Epithelial cell of prostate (primary cell): ENCODE results near the gene ST3GAL4.

Source experiments
- DNase-seq: peaks from one replicate; pipeline ENCODE4 v3.0.0-alpha.2; 2011; ENCODE audit warnings: low read depth, low spot score
- H3K27ac ChIP-seq: fragments of 450-650 bp; 2 replicates; pipeline ENCODE4 v1.5.1; 2017; ENCODE audit warnings: mild to moderate bottlenecking

The ST3GAL4 gene

DNA sequence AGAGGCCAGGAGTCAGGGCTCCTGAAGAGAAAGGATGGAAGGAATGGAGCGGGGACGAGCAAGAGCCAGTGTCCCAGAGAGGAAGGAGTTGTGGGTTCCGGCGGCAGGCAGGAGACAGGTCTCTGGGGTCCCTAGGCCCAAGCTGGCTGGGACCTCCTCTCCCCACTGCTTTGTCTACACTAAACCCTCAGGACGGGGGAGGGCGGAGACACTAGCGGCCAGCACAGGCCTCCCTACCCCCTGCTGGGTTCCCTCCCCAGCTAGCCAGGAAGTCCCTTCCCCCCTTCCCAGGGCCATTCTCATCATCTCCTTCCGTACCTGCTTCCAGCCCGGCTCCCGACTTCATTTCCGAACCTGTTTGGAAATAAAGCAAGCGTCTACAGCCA lies 79.5 kb downstream of the ST3GAL4 start:
- no peak for DNase-seq

GRCh38 chr11:126436209-126436755 lies 80.8 kb downstream of the ST3GAL4 start:
- no peak for DNase-seq
- no peak overlapping the region for H3K27ac ChIP-seq

More for the DNA sequence above, 79.5 kb downstream of the ST3GAL4 start:
- no peak overlapping the region for H3K27ac ChIP-seq

DNA sequence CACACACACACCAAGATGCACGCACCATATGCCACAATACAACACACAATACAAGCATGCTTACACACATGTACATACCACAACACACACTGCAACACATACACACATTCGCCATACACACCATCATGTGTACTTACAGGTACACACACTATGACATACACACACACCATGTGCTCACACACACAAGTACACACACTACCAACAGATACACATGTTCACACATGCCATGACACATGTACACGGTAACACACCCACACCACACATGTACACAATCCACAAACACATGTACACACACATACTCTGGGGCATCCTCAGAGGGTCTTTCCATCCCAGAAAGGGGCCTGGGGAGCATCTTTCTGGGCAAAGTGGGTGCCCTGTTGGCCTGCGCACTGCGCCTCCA lies 82.2 kb downstream of the ST3GAL4 start:
- no peak overlapping the region for H3K27ac ChIP-seq
- no peak for DNase-seq

GRCh38 chr11:126438272-126438671 lies 82.8 kb downstream of the ST3GAL4 start:
- no peak for DNase-seq
- H3K27ac ChIP-seq, result no peak overlapping the region

DNA sequence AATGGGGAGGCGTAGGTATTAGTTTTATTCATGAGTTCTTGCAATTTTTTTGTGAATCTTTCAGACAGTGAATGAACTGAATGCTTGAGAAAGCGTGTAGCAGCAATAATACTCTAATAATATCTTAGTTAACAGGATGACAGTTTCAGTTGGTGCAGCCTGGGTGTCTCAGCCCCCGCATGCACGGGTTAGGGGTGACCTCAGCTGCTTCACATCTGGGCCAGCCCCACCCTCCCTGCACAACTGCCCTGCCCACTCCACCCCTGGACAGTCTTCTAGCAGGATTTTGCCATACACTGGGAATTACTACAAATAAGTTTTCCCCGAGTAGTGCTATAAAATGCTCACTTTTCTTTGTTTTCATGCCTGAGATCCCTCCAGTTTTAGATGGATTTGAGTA lies 83.2 kb downstream of the ST3GAL4 start:
- DNase-seq, result no peak

DNA sequence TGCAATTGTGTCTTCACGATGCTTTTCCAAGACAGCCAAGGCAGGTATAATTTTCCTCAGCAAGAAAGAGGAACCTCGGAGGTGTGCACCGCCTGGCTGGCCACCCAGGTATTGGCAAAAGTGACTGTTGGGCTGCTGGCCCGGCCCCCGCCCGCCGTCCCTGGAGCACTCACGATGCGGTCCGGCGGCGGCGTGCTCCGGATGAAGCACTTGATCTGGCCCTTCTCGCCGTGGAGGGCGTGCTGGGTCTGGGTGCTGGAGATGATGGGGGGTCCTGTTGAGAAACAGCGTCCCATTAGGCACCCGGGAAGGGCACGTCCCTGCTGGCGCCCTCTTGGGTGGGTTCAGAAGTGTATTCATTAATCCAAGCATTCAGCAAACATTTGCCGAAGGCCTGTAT lies 84.8 kb downstream of the ST3GAL4 start:
- no peak overlapping the region for H3K27ac ChIP-seq

More for the DNA sequence above, 83.2 kb downstream of the ST3GAL4 start:
- H3K27ac ChIP-seq, result no peak overlapping the region

GRCh38 chr11:126440792-126441514 lies 85.5 kb downstream of the ST3GAL4 start:
- no peak overlapping the region for H3K27ac ChIP-seq
- DNase-seq, result no peak

More for the DNA sequence above, 84.8 kb downstream of the ST3GAL4 start:
- no peak for DNase-seq

DNA sequence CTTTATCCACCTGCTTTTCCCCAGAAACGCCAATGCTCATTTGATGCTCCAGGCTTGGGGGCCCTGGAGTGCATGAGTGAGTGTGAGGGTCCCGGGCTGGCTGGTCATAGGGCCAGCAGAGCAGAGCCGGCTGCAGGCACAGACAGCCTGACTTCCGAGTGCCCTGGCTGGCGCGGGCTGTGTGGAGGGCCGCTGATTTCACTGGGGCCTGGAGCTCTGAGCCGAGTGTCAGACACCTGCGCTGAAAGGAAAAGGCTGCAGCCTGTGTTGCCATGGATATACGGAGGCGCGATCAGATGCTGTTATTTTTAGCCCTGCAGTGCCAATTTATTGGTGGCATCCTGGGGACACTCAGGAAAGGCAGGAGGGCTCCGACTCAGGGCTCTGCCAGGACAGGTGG lies 87.6 kb downstream of the ST3GAL4 start:
- DNase-seq, result no peak
- H3K27ac ChIP-seq, result no peak overlapping the region

DNA sequence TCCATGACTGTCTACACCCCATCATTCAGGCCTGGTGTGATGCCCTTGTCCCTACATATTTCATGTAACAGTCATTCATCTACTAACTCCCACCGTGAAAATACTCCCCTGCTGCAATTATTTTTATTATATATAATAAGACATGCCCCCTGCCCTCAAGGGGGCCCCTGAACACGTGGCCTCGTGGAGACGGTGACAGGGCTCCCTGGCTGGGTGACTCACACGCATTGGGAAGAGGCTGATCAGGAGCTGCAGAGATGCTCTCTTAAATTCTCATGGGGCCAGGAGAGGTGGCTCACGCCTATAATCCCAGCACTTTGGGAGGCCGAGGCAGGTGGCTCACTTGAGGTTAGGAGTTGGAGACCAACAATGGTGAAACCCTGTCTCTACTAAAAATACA lies 88.6 kb downstream of the ST3GAL4 start:
- DNase-seq, result no peak
- no peak overlapping the region for H3K27ac ChIP-seq

DNA sequence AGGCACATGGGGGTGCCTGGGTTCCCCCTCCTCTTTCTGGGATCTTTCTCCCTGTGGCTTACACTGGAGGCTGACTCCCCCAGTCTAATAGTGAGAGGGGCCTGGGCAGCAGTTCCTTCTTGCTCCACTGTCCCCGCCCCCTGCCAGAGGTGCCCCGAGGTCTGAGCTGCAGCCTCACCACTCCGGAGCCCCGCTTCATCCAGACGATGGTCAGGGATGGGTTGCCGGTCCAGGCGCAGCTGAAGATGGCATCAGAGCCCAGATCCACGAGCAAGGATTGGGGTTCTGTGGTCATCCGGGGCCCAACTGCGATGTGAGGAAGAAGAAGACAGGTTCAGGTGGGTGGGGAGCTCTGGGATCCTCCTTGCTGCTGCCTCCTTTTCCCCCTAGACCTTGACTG lies 91.1 kb downstream of the ST3GAL4 start:
- H3K27ac ChIP-seq, result no peak overlapping the region

DNA sequence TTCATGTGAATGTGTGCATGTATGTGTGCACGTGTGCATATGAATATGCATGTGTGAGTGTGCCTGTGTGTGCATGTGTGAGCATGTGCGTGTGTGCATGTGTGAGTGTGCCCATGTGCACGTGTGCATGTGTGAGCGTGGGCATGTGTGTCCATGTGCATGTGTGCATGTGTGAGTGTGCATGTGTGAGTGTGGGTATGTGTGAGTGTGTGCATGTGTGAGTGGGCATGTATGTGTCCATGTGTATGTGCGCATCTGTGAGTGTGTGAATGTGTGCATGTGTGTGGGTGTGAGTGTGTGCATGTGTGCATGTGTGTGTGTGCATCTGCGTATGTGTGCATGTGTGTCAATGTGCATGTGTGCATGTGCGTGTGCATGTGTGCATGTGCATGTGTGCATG lies 94.7 kb downstream of the ST3GAL4 start:
- no peak for DNase-seq
- H3K27ac ChIP-seq, result no peak overlapping the region

More for the DNA sequence above, 91.1 kb downstream of the ST3GAL4 start:
- DNase-seq, result no peak

DNA sequence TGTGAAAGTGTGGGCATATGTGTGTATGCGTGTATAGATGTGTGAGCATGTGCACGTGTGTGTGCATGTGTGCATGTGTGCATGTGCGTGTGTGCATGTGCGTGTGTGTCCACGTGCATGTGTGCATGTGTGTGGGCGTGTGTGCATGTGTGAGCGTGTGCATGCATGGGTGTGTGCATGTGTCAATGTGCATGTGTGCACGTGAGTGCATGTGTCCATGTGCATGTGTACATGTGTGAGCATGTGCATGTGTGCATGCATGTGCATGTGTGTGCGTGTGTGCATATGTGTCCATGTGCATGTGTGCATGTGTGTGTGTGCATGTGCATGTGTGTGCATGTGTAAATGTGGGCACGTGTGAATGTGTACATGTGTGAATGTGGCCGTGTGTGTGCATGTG lies 95.3 kb downstream of the ST3GAL4 start:
- DNase-seq, result no peak
- H3K27ac ChIP-seq, result no peak overlapping the region

DNA sequence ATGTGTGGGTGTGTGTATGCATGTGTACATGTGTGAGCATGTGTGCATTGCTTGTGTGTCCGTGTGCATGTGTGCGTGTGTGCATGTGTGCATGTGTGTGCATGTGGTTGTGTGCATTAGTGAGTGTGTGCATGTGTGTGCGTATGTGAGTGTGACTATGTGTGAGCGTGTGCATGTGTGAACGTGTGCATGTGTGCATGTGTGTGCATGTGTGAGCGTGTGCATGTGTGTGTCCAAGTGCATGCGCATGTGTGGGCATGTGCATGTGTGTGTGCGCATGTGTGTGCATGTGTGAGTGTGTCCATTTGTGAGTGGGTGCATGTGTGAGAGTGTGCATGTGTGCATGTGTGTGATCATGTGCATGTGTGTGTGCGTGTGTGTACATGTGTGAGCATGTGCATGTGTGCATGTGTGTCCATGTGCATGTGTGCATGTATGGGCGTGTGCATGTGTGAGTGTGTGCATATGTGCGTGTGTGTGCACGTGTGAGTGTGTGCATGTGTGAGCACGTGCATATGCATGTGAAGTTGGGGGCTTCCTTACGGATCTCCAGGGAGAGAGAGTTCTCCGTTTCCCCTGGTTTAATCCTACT lies 95.8 kb downstream of the ST3GAL4 start:
- DNase-seq, result no peak
- H3K27ac ChIP-seq, result no peak overlapping the region

DNA sequence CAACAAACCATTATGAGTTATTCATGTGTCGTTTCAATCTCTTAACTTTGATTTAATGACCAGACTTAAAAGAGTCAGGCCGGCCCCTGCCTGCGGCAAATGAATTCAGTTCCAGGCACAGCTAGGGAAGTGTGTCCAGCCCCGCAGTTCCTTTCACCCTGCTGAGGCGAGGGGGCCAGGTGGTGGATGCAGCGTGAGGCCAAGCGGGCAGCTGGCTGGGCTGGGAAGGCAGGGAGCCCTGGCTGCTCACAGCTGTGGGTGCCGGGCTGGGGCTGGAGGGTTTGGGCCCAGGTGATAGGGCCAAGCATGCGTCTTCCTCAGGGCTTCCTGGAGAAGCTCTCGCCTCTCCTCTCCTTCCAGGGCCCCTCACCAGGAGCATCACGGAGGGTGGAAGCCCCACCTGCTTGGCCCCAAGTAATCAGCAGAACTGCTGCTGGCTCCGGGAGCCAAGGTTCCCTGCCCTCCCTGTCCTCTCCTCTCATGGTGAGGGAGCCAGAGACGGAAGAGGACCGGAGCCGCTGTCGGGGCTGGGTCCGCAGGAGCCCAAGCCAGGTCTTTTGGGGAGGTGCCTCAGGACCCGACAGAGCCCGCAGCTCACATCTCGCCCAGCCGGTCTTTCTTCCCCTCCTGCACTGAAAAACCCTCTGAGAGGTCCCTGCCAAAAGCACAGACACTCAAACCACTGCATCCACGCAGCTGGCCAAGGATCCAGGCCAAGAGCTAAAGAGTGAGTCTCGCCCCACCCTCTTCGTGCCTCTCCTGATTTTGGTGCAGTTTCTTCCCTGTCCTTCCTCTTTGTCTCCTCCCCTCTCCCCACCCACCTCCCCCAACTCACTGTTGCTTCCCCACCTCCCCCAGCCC lies 97.0 kb downstream of the ST3GAL4 start:
- DNase-seq, result no peak
- no peak overlapping the region for H3K27ac ChIP-seq

DNA sequence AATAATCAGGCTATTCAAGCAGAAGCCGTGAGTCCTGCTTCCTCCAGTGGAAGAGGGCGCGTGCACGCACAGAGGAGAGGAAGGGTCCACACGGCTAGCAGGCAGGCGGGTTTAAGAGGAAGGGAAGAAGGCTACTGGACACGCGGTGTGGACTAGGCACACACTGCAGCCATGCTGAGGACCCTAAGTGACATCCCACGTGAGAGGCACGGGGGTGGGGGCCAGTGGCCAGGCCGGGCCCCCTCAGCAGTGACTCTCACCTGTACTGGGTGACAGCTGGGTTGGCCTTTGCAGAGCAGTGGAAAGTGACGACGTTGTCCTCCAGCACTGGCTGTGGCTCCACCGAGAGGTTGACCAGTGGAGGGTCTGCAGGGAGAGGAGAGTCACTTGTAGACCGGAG lies 100.6 kb downstream of the ST3GAL4 start:
- DNase-seq, result no peak
- no peak overlapping the region for H3K27ac ChIP-seq

- DNase-seq, result no peak
- H3K27ac ChIP-seq, result no peak overlapping the region
Observed at GRCh38 chr11:126456783-126457542, 101.5 kb downstream of the ST3GAL4 start.

DNA sequence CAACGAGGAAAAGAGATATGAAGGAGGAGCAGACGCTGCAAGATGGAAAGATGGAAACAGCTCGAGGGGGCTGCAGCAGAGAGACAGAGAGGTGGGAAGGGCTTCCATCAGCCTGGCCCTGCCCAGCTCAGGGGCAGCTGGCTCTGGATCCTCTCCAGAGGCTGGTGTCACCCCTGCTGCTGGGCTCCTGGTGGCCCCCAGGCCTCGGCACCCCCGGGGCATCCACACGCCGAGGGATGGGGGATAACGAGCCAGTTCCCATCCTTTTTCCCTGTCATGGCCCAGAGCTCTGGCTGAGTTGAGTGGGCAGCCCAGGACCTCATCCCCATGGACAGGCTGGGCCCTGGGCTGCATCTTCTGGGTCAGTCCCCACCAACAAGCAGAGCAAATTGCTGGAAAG lies 102.3 kb downstream of the ST3GAL4 start:
- DNase-seq, result no peak
- H3K27ac ChIP-seq, result no peak overlapping the region

DNA sequence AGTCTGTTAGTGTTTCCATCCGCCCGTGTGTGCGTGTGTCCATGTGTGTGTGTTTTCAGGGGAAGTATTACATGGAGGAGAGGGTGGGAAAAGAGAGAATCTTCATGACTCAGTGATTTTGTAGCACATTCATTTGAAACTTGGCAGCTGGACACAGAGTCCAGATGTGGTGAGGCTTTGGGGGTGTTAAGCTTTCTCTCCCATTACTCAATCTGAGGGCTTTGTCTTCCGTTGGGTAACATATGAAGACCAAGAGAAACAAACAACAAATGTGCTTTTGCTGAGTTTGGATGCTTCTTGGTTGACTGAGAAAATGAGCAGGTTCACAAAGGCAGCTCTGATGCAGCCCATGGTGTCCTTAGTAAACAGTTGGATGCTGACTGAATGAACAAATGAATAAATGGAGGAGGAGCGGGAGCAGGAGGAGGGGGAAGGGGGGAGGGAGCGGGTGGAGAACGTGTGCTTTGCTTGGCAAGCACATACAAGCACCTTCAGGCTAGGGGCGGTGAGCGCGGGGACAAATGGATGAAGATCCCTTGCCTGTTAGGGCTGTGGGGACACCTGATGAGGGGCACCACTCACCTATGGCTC lies 104.3 kb downstream of the ST3GAL4 start:
- no peak overlapping the region for H3K27ac ChIP-seq
- no peak for DNase-seq

GRCh38 chr11:126460417-126461095 lies 105.1 kb downstream of the ST3GAL4 start:
- no peak for DNase-seq
- no peak overlapping the region for H3K27ac ChIP-seq
